ENCODE data around the gene RNF144A.

- TF ChIP-seq CTCF (IDR thresholded peaks at IDR 0.05) (no peak), POLR2AphosphoS5 (IDR thresholded peaks at IDR 0.05) (no peak)
Measured at GRCh38 chr2:6913415-6914157, 3.6 kb upstream of the RNF144A start.

Measured in suprapubic skin (tissue), 3 donors.